Neuron (in vitro differentiated cells): ENCODE measurements around the gene AK6.

Source experiments
- H2AFZ ChIP-seq: one replicate; pipeline ENCODE4 v1.6.1; 2013; ENCODE audit warnings: low read depth, mild to moderate bottlenecking, inconsistent platforms, low read length, moderate library complexity
- H3K27me3 ChIP-seq: one replicate; pipeline ENCODE4 v1.6.1; 2013; ENCODE audit warnings: low read length; ENCODE audit not compliant: insufficient read depth
- H3K36me3 ChIP-seq: one replicate; pipeline ENCODE4 v1.6.1; 2013; ENCODE audit warnings: low read length; ENCODE audit not compliant: insufficient read depth
- H3K4me1 ChIP-seq: one replicate; pipeline ENCODE4 v1.6.1; 2013; ENCODE audit warnings: low read length; ENCODE audit not compliant: insufficient read depth
- H3K4me3 ChIP-seq: 2 replicates; pipeline ENCODE4 v1.5.1; 2013; ENCODE audit warnings: mild to moderate bottlenecking, low read length, moderate library complexity
- H3K9me3 ChIP-seq: one replicate; pipeline ENCODE4 v1.6.1; 2013; ENCODE audit warnings: low read length

Gene AK6

DNA sequence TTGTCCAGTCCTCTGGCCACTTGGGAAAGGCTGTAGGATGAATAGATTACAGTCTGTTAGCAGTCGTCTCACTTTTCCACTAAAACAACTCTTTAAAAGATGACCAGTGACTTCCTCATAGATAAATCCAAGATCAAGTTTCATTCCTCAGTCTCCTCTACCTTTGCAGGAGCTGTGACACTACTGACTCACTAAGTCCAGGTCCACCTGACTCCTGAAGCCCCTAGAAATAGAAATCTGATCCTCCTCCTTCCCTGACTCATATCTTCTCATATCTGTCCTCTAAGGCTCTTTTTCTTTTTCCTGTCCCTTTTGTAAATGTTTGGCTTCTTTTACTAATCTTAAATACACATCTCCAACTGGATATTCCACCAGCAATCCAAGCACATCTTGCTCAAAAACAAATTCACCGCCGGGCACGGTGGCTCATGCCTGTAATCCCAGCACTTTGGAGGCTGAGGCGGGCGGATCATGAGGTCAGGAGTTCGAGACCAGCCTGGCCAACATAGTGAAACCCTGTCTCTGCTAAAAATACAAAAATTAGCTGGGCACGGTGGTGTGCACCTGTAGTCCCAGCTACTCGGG is 39.3 kb downstream of the AK6 start:
- Histone ChIP-seq H3K9me3 (no peaks in the 10 kb centered on the region), H3K4me1 (no peaks in the 10 kb centered on the region), H3K27me3 (no peaks in the 10 kb centered on the region), H3K36me3 (no peaks in the 10 kb centered on the region), H3K4me3 (no peak overlapping the region), H2AFZ (no peak overlapping the region)

DNA sequence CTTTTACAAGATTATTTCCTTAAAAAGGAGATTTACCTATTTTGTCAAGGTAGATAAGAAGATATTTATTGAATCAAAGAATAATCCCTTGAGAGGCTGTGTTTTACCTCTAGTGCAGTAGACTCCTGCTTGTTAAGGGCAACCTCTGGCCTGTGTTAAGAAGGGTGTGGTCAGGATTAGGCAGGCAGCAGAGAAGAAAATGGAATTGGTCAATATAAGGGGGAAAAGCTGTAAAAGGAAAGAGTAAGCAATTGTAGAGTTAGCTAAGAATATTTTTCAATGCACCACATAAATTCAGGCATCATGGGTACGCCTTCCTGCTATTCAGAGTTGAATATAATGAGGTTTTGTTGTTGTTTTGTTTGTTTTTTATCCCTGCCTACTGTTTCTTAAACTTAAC is 43.0 kb downstream of the AK6 start:
- Histone ChIP-seq H3K4me1 (no peaks in the 10 kb centered on the region), H3K36me3 (no peaks in the 10 kb centered on the region), H3K27me3 (no peaks in the 10 kb centered on the region), H3K4me3 (no peak overlapping the region), H3K9me3 (no peaks in the 10 kb centered on the region), H2AFZ (no peak overlapping the region)

DNA sequence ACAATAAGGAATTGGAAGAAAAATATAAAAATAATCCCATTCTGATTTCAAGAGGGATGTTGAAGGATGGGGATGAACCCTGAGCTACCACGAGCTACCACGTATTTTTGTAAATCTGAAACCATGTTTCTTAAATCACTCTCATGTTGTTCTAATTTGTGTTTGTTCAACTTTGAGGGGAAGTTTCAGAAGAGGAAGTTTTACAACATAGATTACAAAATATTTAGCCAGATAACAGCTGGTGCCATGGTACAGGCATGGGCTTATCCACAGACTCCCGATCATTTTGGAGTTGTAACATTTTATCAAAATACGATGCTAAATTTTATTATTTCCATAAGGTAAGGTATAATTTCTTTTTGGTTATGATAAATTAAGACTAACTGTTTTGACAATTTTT is 51.9 kb downstream of the AK6 start:
- H3K9me3 ChIP-seq: no peaks in the 10 kb centered on the region
- H3K36me3 ChIP-seq: no peaks in the 10 kb centered on the region
- no peaks in the 10 kb centered on the region for H3K27me3 ChIP-seq
- H2AFZ ChIP-seq: no peak overlapping the region
- no peaks in the 10 kb centered on the region for H3K4me1 ChIP-seq
- no peak overlapping the region for H3K4me3 ChIP-seq

DNA sequence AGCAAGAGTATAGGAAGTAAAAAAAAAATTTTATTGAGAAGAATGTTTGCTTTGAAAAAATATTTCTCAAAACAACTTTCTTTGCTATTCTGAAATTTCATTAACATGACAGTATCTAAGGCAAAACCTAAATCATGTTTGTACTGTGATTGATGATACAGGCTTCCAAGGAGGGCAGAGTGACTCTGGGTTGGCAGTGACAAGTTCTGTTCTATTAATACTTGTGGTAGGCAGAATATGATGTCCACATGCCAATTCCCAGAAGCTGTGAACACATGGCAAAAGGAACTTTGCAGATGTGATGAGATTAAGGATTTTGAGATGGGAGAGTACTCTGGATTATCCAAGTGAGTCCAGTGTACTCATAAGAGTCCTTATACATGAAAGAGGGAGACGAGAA is 53.3 kb downstream of the AK6 start:
- no peak overlapping the region for H2AFZ ChIP-seq
- H3K36me3 ChIP-seq: no peaks in the 10 kb centered on the region
- H3K4me1 ChIP-seq: no peaks in the 10 kb centered on the region
- no peaks in the 10 kb centered on the region for H3K27me3 ChIP-seq
- H3K4me3 ChIP-seq: no peak overlapping the region
- no peaks in the 10 kb centered on the region for H3K9me3 ChIP-seq

DNA sequence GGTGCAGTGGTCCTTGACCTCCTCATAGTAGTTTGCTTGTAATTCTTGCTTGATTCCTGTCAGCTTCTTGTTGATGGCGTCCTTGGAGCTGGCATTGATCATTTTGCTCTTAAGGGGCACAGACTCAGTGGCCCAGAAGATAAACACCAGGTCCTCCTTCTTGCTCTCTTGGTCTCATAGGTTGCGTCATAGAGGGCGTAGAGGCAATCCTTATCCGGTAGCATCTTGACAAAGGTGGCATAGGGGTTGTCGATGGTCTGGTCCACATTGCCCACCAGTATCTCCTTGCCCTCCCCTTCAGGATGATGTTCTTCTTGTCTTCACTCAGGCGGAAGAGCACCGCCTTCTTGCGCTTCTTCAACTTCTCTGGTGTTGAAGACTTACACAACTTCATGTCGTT is 55.9 kb downstream of the AK6 start:
- H3K4me3 ChIP-seq: no peak overlapping the region
- H3K27me3 ChIP-seq: no peaks in the 10 kb centered on the region
- no peaks in the 10 kb centered on the region for H3K9me3 ChIP-seq
- no peaks in the 10 kb centered on the region for H3K4me1 ChIP-seq
- no peaks in the 10 kb centered on the region for H3K36me3 ChIP-seq
- H2AFZ ChIP-seq: no peak overlapping the region

DNA sequence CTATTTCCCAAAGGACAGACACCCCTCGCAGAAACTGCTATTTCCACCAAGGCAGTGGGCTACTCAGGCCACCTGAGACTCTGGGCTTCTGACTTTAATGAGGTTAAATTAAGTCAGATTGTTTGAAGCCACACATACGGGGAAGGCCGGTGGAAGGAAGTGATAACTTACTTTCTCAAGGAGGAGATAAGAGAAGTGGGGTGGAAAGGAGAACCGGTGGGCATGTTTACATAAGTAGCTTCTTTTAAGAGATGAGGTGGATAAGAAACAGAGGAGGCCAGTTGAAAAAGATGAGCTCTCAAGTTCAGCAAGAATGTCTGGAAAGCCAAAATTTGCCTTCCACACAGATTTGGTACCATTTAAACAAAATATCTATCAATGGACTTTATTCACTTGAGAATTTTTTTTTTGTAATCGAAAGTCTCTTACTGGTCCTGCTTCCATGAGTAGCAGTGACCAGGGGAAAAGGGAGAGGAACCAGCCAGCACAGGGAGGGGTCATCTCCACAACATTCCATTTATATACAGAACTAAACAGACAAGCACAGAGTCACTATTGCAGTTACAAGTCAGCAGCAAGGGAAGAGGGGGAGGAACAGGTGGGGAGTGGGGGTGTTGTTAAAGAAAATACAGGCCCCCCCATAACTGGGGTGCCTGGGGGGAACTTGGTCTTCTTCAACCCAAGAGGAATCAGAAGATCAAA is 56.7 kb downstream of the AK6 start:
- H3K27me3 ChIP-seq: no peaks in the 10 kb centered on the region
- no peak overlapping the region for H2AFZ ChIP-seq
- H3K4me3 ChIP-seq: no peak overlapping the region
- H3K36me3 ChIP-seq: no peaks in the 10 kb centered on the region
- H3K4me1 ChIP-seq: no peaks in the 10 kb centered on the region
- no peaks in the 10 kb centered on the region for H3K9me3 ChIP-seq

DNA sequence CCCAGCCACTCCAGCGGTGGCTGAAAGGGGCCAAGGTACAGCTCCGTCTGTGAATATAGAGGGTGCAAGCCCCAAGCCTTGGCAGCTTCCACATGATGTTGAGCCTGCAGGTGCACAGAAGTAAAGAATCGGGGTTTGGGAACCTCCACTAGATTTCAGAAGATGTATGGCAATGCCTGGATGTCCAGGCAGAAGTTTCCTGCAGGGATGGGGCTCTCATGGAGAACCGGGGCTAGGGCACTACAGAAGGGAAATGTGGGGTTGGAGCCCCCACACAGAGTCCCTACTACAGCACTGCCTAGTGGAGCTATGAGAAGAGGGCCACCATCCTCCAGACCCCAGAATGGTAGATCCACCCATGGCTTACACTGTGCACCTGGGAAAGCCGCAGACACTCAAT is 59.9 kb downstream of the AK6 start:
- Histone ChIP-seq H3K36me3 (no peaks in the 10 kb centered on the region), H3K27me3 (no peaks in the 10 kb centered on the region), H3K4me3 (no peak overlapping the region), H3K4me1 (no peaks in the 10 kb centered on the region), H2AFZ (no peak overlapping the region), H3K9me3 (no peaks in the 10 kb centered on the region)

DNA sequence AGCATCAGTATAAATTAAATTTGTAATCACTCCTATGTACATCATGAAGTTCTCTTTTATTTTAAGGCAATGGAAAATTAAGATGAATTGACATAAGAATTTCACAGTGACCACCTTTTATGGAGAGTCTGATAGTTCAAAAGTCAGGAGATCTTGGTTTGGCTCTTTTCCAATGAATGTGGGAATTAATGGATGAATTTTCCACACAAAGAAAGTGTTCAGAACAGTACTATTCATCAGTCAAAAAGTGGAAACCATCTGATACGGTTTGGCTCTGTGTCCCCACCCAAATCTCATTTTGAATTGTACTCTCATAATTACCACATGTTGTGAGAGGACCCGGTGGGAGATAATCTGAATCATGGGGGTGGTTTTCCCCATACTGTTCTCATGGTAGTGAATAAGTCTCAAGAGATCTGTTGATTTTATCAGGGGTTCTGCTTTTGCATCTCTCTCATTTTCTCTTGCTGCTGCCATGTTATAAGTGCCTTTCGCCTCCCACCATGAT is 61.2 kb downstream of the AK6 start:
- Histone ChIP-seq H3K4me3 (no peak overlapping the region), H3K9me3 (no peaks in the 10 kb centered on the region), H3K4me1 (no peaks in the 10 kb centered on the region), H3K36me3 (no peaks in the 10 kb centered on the region), H3K27me3 (no peaks in the 10 kb centered on the region), H2AFZ (no peak overlapping the region)

DNA sequence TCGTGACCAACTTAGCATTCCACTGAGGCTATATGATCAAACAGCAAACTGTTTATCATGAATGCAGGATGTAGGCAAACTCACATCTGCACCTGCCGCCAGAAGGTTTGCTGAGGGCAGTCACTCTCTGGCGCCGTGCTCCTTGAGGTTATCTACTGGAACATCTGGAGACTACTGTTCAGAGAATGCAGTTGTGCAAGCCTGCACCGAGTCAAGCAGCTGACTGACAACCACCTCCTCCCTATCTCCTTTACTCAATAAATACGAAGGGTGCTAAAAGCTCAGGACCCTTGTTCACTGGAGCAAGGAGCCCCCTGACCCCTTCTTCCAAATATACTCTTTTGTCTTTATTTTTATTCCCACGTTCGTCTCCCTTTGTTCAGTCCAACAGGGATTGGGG is 63.8 kb downstream of the AK6 start:
- no peaks in the 10 kb centered on the region for H3K9me3 ChIP-seq
- no peak overlapping the region for H3K4me3 ChIP-seq
- no peak overlapping the region for H2AFZ ChIP-seq
- H3K27me3 ChIP-seq: no peaks in the 10 kb centered on the region
- H3K36me3 ChIP-seq: no peaks in the 10 kb centered on the region
- no peaks in the 10 kb centered on the region for H3K4me1 ChIP-seq
